Stimulated activated CD4-positive, alpha-beta T cell treated with anti-CD3 and anti-CD28 coated beads, Interleukin-2, amount 100 ng/mL, for 48 hours (primary cell): Measurements from ENCODE around the gene PLAC9.
"Not testable (repeated sequence)": the region's sequence is repeated elsewhere in the genome, so short reads cannot be mapped to it uniquely, and the experiment has no call there.

Experiments
- DNase-seq, 2 donors: peaks; one replicate each; pipeline ENCODE4 v3.0.0-alpha.2; 2020

The PLAC9 gene

DNA sequence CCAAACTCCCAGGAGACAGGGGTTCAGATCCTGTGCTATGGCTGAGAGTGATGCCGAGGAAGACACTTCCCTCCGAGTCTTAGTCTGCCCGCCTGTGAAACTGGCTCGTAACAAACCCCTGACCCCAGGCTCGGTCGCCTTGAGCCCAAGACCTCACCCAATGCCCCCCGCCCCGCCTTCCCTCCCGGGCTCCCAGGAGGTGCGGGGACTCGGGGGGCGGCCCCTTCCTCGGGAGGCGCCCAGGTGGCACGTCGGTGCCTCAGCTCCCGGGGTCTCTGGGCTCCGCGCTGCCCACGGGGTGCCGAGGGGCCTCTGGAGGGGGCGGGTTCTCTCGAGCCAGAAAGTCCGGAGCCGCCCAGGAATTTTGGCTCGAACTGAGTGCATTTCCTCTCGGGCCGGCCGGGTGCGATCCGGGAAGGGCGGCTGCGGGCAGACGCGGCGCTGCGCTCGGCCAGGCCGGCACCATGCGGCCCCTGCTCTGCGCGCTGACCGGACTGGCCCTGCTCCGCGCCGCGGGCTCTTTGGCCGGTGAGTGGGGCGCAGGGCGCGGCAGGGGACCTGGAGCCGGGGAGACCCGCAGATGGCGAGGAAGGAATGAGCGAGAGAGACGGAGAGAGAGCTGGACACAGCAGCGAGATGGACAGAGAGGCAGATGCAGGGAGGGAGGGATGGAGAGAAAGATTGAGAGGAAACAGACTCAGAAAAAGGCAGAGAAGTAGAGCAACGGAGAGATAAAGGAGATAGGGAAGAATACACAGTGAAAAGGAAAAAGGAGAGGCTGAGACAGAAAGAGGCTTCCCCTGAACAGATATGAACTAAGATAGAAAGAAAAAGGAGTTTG lies at the start of gene PLAC9:
Gene PLAC9 (plus strand): TSS at position 432 of the 841 bp plus-strand sequence. CDS start 33 bp downstream, at position 465.
- DNase-seq, result no peak

DNA sequence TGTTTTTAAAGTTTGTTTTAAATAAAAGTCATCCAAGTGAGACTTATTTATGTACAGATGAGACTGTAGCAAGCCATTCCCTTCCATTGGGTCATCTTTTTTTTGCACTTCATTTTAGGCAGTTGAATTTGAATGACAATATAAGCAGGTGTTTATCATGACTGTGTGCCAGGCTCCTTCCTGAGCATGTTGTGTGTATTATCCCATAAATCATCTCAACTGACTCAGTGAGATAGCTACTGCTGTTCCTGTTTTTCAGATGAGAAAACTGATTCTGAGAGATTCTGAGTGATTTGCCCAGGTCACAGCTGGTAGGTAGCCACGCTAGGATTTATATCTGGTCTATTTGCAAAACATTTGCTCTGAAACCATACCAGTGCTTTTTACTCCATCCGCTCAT lies 42.4 kb upstream of the PLAC9 start:
- no peak for DNase-seq

- DNase-seq, result no peak
Observed at GRCh38 chr10:80094231-80094630, 38.3 kb upstream of the PLAC9 start.

DNA sequence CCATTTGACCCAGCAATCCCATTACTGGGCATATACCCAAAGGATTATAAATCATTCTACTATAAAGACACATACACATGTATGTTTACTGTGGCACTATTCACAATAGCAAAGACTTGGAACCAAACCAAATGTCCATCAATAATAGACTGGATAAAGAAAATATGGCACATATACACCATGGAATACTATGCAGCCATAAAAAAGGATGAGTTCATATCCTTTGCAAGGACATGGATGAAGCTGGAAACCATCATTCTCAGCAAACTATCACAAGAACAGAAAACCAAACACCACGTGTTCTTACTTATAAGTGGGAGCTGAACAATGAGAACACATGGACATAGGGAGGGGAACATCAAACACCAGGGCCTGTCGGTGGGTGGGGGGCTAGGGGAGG lies 34.3 kb upstream of the PLAC9 start:
- DNase-seq, result not testable (repeated sequence)

DNA sequence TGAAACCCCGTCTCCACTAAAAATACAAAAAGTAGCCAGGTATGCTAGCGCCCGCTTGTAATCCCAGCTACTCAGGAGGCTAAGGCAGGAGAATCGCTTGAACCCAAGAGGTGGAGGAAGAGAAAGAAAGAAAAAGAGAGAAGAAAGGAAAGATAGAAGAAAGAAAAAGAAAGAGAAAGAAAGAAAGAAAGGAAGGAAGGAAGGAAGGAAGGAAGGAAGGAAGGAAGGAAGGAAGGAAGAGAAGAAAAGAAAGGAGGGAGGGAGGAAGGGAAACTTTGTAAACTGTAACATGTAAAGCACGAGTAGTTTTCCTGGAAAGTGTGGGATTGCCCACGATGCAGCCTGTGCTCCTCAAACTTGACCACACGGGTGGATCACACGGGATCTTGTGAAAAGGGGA lies 33.2 kb upstream of the PLAC9 start:
- DNase-seq, result not testable (repeated sequence)

GRCh38 chr10:80100116-80100515 lies 32.4 kb upstream of the PLAC9 start:
- DNase-seq, result no peak

GRCh38 chr10:80100861-80101695 lies 31.5 kb upstream of the PLAC9 start:
- no peak for DNase-seq

DNA sequence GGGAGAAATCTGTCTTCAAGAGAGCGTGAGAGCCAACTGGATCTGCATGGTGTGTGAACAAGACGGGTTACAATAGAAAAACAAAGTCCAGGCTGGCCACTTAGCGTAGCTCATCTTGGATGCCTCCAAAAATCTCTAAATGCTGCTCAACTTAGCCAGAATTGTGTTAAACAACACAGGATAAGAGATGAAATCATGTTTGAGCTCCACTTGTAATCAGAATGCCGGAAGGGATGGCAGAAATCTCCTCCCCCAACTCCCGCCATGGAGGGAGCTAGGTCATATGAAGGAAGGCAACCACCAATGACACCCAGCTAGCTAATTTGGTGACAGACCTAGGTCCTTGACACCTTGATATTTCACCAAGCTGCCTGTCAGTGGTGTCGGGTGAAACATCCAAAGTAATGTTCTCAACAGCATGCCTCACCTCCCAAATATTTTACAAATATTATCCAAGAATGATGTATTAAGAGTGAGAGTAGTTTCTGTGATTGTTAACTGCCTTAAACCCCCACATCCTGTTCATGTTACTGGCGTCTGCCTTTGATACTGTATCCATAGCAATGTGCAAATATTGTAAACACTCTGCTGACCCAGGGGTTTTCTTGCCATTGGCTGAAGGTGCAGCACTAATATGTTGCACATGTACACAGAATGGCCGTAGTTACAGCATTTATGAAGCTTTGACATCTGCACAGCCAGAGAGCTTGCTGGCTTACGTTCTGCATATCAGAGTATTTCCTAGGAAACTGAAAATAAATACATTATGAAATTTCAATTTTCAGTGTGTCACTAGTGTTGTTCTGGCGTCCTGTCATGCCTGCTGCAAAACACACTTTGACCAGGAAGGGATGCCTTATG lies 28.2 kb upstream of the PLAC9 start:
- DNase-seq, result no peak

DNA sequence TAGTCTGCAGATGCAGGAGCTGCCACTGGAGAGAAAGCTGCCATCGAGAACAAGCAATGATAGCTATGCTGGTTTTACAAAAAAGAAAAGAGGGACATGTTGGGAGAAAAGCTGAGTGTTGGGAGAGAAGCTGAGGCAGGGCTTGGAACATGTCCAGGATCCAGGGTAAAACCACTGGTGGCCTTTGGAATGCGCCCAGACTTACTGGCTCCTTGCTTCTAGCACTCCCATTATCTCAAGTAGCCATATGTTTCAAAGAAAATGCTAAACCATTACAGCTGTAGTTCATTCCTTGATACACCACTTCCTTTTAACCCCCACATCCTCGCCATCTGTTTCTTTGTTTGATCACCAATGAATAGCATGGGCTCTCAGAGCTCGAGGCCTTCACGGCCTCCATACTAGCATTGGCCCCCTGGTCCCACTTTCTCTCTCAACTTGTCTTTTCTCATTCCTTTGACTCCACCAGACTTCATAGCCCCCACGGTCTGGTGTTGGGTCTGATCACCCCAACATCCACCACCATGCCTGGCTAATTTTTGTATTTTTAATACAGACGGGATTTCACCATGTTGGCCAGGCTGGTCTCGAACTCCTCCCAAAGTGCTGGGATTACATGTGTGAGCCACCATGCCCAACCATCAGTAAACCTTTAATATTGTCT lies 23.8 kb upstream of the PLAC9 start:
- no peak for DNase-seq

- DNase-seq, result no peak
Observed at GRCh38 chr10:80110986-80111385, 21.5 kb upstream of the PLAC9 start.

DNA sequence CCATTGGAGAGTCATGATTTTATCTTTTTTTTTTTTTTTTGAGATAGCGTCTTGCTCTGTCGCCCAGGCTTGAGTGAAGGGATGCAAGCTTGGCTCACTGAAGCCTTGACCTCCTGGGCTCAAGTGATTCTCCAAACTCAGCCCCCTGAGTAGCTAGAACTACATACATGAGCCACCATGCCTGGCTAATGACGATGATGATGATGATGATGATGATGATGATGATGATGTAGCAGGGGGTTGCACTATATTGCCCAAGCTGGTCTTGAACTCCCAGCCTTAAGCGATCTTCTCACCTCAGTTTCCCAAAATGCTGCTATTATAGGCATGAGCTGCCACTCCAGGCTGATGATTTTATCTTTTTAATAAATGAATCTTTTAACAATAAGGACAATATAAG lies 13.9 kb upstream of the PLAC9 start:
- no peak for DNase-seq

GRCh38 chr10:80122110-80122710 lies 10.3 kb upstream of the PLAC9 start:
- no peak for DNase-seq

- no peak for DNase-seq
Observed at GRCh38 chr10:80122746-80123145, 9.8 kb upstream of the PLAC9 start.

GRCh38 chr10:80126876-80127275 lies 5.7 kb upstream of the PLAC9 start:
- no peak for DNase-seq

DNA sequence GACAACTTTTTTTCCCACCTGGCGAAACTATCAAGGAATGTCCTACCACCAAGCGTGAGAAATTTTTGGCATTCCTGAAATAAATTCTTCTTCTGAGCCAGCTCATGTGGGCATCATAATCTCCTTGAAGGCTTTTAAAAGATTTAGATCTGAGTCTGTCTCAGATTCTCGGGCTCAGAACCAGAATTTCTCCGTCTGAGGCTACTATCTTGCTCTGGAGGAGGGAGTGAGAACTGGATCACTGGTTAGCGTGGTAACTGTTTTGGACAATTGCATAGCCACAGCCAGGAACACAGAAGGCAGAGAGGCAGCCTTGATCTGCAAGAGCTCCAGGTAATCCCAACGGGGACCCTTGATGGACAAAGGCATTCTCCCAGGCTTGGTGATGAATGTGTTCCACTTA lies 1.0 kb upstream of the PLAC9 start:
- no peak for DNase-seq

DNA sequence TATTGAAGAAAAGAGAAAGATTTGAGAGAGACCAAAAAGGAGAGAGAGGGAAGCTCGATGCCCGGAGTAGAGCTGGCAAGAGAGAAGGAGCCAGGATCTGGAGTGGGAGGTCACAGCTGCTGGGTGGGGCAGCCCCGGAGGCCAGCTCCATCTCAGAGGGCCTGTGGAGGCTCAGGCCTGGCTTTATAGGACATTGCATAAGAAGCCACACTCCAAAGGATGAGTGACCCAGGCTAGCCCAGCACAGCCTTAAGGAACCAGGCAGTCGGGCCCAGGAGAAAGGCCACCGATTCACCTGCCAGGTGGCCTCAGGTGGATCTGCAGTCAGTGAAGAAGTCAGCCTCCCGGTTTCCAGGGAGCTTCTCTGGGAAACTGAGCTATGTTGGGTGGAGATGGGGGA lies 676 bp downstream of the PLAC9 start:
- no peak for DNase-seq

DNA sequence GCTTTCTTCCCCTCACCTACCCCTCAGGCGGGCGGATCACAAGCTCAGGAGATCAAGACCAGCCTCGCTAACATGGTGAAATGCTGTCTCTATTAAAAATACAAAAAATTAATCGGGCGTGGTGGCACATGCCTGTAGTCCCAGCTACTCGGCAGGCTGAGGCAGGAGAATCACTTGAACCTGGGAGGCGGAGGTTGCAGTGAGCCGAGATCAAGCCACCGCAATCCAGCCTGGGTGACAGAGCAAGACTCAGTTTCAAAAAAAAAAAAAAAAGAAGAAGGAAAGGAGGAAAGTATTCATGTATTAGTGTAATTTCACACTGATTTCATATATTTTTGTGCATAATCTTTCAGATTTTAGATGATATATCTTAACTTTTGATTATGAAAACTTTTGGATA lies 1.2 kb downstream of the PLAC9 start:
- DNase-seq, result not testable (repeated sequence)

- no peak for DNase-seq
Observed at GRCh38 chr10:80136134-80136571, 3.6 kb downstream of the PLAC9 start.

- no peak for DNase-seq
Observed at GRCh38 chr10:80137031-80137862, 4.7 kb downstream of the PLAC9 start.

DNA sequence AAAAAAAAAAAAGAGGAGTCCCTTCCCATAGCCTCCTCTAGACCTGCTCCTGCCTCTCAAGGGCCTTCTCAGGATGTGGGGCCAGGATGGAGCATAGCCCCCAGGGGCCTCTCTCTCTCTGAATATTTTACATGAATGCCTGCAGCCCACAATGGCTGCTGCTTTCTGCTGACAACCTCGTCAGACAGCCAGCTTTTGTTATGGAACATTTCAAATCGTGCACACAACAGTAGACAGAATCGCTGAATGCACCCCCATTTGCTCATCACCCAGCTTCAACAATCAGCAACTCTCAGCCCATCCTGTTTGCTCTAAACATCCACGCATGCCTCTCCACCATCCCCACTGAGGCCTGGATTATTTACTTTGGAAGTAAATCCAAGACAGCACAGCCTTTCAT lies 5.4 kb downstream of the PLAC9 start:
- no peak for DNase-seq

DNA sequence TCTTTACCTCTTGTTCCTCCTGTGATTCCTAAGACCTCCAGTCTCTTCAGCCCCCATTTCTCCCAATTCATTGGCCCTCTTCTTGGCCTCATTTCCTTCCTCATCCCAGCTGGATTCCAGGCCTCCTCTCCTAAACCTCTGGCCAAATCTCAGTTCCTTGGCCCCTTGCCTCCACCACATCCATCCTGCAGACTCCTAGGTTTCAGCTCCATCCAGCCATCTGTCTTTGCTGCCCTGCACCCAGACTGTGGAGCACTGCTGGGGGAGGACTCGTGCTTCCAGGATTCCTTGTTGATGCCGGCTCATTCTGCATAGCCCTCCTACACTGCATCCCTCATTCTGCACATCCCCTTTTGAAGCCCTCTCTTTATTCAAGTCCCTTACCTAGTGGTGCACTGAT lies 6.7 kb downstream of the PLAC9 start:
- DNase-seq, result no peak
